GM19468 (cell line): ENCODE results near the gene UMODL1.

Experiments
- ATAC-seq: cut with Tn5 transposase; IDR thresholded peaks from one replicate; pipeline ENCODE4 v1.9.1; 2021; ENCODE audit warnings: mild to moderate bottlenecking, moderate library complexity, moderate number of reproducible peaks; ENCODE audit not compliant: unreplicated experiment; ENCODE audit errors: extremely low read depth

Gene UMODL1

GRCh38 chr21:42158846-42159245 lies 87.7 kb downstream of the UMODL1 start:
- no peak for ATAC-seq

GRCh38 chr21:42159560-42160110 lies 88.5 kb downstream of the UMODL1 start:
- no peak for ATAC-seq

GRCh38 chr21:42160111-42160721 lies 89.1 kb downstream of the UMODL1 start:
- ATAC-seq: no peak

GRCh38 chr21:42160765-42161164 lies 89.6 kb downstream of the UMODL1 start:
- no peak for ATAC-seq

GRCh38 chr21:42161401-42161955 lies 90.4 kb downstream of the UMODL1 start:
- no peak for ATAC-seq

GRCh38 chr21:42161956-42162681 lies 91.0 kb downstream of the UMODL1 start:
- no peak for ATAC-seq

GRCh38 chr21:42162831-42163510 lies 91.9 kb downstream of the UMODL1 start:
- ATAC-seq: no peak

- ATAC-seq: no peak
Observed at GRCh38 chr21:42163511-42163863, 92.4 kb downstream of the UMODL1 start.

- ATAC-seq: no peak
Observed at GRCh38 chr21:42164064-42164789, 93.1 kb downstream of the UMODL1 start.

GRCh38 chr21:42164818-42165217 lies 93.7 kb downstream of the UMODL1 start:
- no peak for ATAC-seq

GRCh38 chr21:42165901-42166300 lies 94.8 kb downstream of the UMODL1 start:
- ATAC-seq: no peak

- no peak for ATAC-seq
Observed at GRCh38 chr21:42169758-42170157, 98.6 kb downstream of the UMODL1 start.

GRCh38 chr21:42171091-42172053 lies 100.3 kb downstream of the UMODL1 start:
- no peak for ATAC-seq

GRCh38 chr21:42172596-42173483 lies 101.7 kb downstream of the UMODL1 start:
- no peak for ATAC-seq

- no peak for ATAC-seq
Observed at GRCh38 chr21:42174173-42174572, 103.1 kb downstream of the UMODL1 start.

GRCh38 chr21:42175110-42175710 lies 104.1 kb downstream of the UMODL1 start:
- ATAC-seq: no peak

GRCh38 chr21:42176859-42177258 lies 105.7 kb downstream of the UMODL1 start:
- ATAC-seq: no peak

- ATAC-seq: no peak
Observed at GRCh38 chr21:42179316-42179715, 108.2 kb downstream of the UMODL1 start.
